Thymus (tissue), 11 donors: ENCODE results near the gene GABRA5. TPM values are rescaled to one million over a fixed set of nuclear protein-coding genes. Genes with fewer than 3 reads are reported as not detected.

Experiments
- DNase-seq, 9 donors: peaks; one replicate each; pipeline ENCODE4 v3.0.0-alpha.2; 2013; ENCODE audit warnings: low spot score in 9 of 9, low read depth in 6 of 9, missing footprints in 1 of 9
- H3K27ac ChIP-seq, 2 donors: one replicate each; pipeline ENCODE4 v1.5.1; 2013; ENCODE audit warnings: control low read depth in 1 of 2, low read depth in 1 of 2, low read length in 1 of 2, mild to moderate bottlenecking in 1 of 2, moderate library complexity in 1 of 2
- H3K27me3 ChIP-seq, 2 donors: one replicate each; pipeline ENCODE4 v1.5.1; 2013; ENCODE audit warnings: low read length in 1 of 2; ENCODE audit not compliant: control insufficient read depth in 2 of 2, insufficient read depth in 1 of 2
- H3K36me3 ChIP-seq, 2 donors: one replicate each; pipeline ENCODE4 v1.5.1; 2013; ENCODE audit warnings: low read length in 1 of 2, mild to moderate bottlenecking in 1 of 2, moderate library complexity in 1 of 2; ENCODE audit not compliant: control insufficient read depth in 2 of 2, insufficient read depth in 2 of 2
- H3K4me1 ChIP-seq, 2 donors: one replicate each; pipeline ENCODE4 v1.5.1; 2013; ENCODE audit warnings: low read length in 2 of 2; ENCODE audit not compliant: control insufficient read depth in 2 of 2, insufficient read depth in 2 of 2
- H3K4me3 ChIP-seq, 2 donors: one replicate each; pipeline ENCODE4 v1.5.1; 2013; ENCODE audit warnings: low read length in 2 of 2, control low read depth in 1 of 2, mild to moderate bottlenecking in 1 of 2
- H3K9me3 ChIP-seq, 2 donors: one replicate each; pipeline ENCODE4 v1.5.1; 2013; ENCODE audit warnings: low read length in 1 of 2, mild to moderate bottlenecking in 1 of 2; ENCODE audit not compliant: control insufficient read depth in 2 of 2, insufficient read depth in 1 of 2
- WGBS: extraction: QIAGEN DNeasy Blood & Tissue Kit; methylation state at CpG from one replicate; pipeline ENCODE4 v1.1.7; 2013; 5-methylcytosine and 5-hydroxymethylcytosine counted together
- polyA plus RNA-seq: library from polyadenylated mRNA; stranded (reverse); fragments of 200-250 nt; gene quantifications from one replicate; pipeline ENCODE4 v1.2.3, GENCODE V29; 2013
- total RNA-seq: library from RNA; stranded (reverse); fragments of 120-200 nt; gene quantifications from one replicate; pipeline ENCODE4 v1.2.4, GENCODE V29; 2013
- donor health status: healthy.

The GABRA5 gene
- total and polyA plus RNA-seq, 2 donors = 18.9 to 26.1 TPM

DNA sequence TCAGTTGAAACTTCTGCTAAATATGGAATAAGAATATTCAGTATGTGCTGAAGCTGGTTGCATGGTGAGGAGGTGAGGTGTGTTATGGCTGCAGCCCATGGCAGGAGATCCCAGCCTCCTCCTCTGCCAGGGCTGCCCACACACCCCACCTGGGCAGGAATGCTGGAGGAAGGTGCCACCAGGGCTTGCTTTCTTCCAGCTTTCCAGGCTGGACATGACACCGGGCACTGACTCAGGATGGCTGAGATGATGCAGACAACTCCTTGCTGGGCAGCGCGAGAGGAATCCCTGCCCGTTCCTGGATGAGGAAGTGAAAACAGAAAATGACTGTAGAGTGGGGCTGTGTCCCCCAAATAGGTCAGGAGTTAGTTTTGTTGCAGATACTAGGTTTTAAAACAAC is 118.2 kb downstream of the GABRA5 start:
- no peak overlapping the region for H3K4me3 ChIP-seq
- H3K9me3 ChIP-seq = no peaks in the 10 kb centered on the region
- no peaks in the 10 kb centered on the region for H3K27me3 ChIP-seq
- 93% methylated on average over 4 of the region's 4 CpGs for WGBS
- no peaks in the 10 kb centered on the region for H3K36me3 ChIP-seq
- no peak for DNase-seq
- H3K4me1 ChIP-seq = no peaks in the 10 kb centered on the region
- H3K27ac ChIP-seq = no peak overlapping the region

DNA sequence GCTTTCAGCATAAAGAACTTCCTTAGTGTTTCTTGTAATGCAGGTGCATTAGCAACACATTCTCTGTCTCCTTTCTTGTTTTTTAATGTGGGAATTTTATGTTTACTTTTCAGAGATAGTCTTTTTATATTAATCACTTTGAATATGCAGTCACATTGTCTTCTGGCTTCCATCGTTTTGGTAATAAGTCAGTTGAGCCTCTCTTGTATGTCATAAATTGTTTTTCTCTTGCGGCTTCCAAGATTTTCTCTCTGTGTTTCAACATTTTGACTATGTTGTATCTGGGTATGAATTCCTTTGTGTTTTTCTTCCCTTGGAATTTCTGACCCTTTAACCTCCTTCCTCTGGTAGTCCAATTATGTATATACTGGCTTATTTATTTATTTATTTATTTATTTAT is 129.4 kb downstream of the GABRA5 start:
- H3K27me3 ChIP-seq = no peaks in the 10 kb centered on the region
- H3K27ac ChIP-seq = no peak overlapping the region
- H3K4me3 ChIP-seq = no peak overlapping the region
- 98% methylated on average over 2 of the region's 2 CpGs for WGBS
- no peaks in the 10 kb centered on the region for H3K9me3 ChIP-seq
- no peaks in the 10 kb centered on the region for H3K36me3 ChIP-seq
- no peak for DNase-seq
- H3K4me1 ChIP-seq = no peaks in the 10 kb centered on the region

Other genes with a start within 250 kb of the GABRA5 start
- 2.8 TPM for gene GABRB3, start 94.0 kb upstream of the GABRA5 start, total RNA-seq
- gene GABRB3, start 94.0 kb upstream of the GABRA5 start, polyA plus RNA-seq = 1.9 TPM
- gene GABRG3, start 104.1 kb downstream of the GABRA5 start, total RNA-seq = 2.0 TPM
- 0.71 TPM for gene GABRG3, start 104.1 kb downstream of the GABRA5 start, polyA plus RNA-seq